ENCODE results near the gene VDAC1.

VDAC1 gene

GRCh38 chr5:133921979-133922378, 82.8 kb downstream of the VDAC1 start:
- Histone ChIP-seq H3K4me3 (no peak overlapping the region), H3K4me1 (peaks cover 0 to under 1% (median 0%) of the 10 kb centered on the region in 4 donors), H3K27me3 (peaks cover 0 to 3% of the 10 kb centered on the region in 2 donors), H3K36me3 (no peaks in the 10 kb centered on the region), H3K9me3 (no peaks in the 10 kb centered on the region), H3K27ac (no peak overlapping the region)
- no peak for DNase-seq
- no peak for TF ChIP-seq CTCF (IDR thresholded peaks at IDR 0.05)
- intact Hi-C loops (cut with DNase I; ENCODE audit: low total_unique reads), result no loop called here

Data from tibial artery (tissue), 4 donors.